Measurements from ENCODE around the gene COL4A2.

DNA sequence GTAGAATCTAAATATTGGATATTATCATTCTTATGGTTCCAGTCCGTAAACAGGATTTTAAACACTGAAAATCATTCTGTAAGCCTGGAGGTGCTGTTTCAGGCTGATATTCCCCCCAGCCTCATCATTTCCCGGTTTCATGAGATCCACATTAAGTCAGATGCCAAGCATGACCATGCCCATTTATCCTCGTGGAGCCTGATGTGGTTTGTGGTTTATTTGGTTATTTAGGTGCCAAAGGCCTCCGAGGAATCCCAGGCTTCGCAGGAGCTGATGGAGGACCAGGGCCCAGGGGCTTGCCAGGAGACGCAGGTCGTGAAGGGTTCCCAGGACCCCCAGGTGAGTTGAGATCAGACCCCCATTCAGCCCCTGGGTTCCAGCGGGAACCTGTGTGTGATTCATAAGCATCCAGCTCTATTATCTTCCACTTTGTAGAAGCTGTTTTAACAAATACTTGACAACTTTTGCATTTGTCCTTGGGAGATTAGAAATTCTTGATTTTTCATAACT is 162.0 kb downstream of the COL4A2 start:
- TF ChIP-seq, protein P1, sequence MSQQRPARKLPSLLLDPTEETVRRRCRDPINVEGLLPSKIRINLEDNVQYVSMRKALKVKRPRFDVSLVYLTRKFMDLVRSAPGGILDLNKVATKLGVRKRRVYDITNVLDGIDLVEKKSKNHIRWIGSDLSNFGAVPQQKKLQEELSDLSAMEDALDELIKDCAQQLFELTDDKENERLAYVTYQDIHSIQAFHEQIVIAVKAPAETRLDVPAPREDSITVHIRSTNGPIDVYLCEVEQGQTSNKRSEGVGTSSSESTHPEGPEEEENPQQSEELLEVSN (IDR thresholded peaks at IDR 0.05; ENCODE audit: borderline replicate concordance, low read depth): no peak
- TF ChIP-seq, protein P2, sequence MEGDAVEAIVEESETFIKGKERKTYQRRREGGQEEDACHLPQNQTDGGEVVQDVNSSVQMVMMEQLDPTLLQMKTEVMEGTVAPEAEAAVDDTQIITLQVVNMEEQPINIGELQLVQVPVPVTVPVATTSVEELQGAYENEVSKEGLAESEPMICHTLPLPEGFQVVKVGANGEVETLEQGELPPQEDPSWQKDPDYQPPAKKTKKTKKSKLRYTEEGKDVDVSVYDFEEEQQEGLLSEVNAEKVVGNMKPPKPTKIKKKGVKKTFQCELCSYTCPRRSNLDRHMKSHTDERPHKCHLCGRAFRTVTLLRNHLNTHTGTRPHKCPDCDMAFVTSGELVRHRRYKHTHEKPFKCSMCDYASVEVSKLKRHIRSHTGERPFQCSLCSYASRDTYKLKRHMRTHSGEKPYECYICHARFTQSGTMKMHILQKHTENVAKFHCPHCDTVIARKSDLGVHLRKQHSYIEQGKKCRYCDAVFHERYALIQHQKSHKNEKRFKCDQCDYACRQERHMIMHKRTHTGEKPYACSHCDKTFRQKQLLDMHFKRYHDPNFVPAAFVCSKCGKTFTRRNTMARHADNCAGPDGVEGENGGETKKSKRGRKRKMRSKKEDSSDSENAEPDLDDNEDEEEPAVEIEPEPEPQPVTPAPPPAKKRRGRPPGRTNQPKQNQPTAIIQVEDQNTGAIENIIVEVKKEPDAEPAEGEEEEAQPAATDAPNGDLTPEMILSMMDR (IDR thresholded peaks at IDR 0.05): no peak
- TF ChIP-seq MYC (IDR thresholded peaks at IDR 0.05; ENCODE audit: borderline replicate concordance, low read length): no peak
- TF ChIP-seq NR3C1 (IDR thresholded peaks at IDR 0.05): no peak
- no peak for TF ChIP-seq POLR2A (IDR thresholded peaks at IDR 0.05; ENCODE audit: low read length)
- no peak for TF ChIP-seq ZNF302 (CRISPR knock-in tag; IDR thresholded peaks at IDR 0.05)
- no peak for TF ChIP-seq CBX2 (IDR thresholded peaks at IDR 0.05; ENCODE audit: borderline replicate concordance, low read depth)
- no peak for TF ChIP-seq JUN (IDR thresholded peaks at IDR 0.05)
- TF ChIP-seq FOSL2 (IDR thresholded peaks at IDR 0.05): no peak
- no peak for TF ChIP-seq FOSL2 (CRISPR knock-in tag; IDR thresholded peaks at IDR 0.05)
- TF ChIP-seq PHF8 (IDR thresholded peaks at IDR 0.05; ENCODE audit: borderline replicate concordance, low read depth): no peak
- TF ChIP-seq, protein P3, sequence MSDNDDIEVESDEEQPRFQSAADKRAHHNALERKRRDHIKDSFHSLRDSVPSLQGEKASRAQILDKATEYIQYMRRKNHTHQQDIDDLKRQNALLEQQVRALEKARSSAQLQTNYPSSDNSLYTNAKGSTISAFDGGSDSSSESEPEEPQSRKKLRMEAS (IDR thresholded peaks at IDR 0.05): no peak
- no peak for TF ChIP-seq EHMT2 (IDR thresholded peaks at IDR 0.05; ENCODE audit: low read depth)
